SKM-1 (cell line): ENCODE data around the gene FOXP2.
"Not testable (repeated sequence)": the region's sequence is repeated elsewhere in the genome, so short reads cannot be mapped to it uniquely, and the experiment has no call there.

ENCODE experiments used
- DNase-seq: peaks from one replicate; lab custom pipeline; 2025; ENCODE audit not compliant: unreplicated experiment; lab: John Stamatoyannopoulos, UW

Gene FOXP2

DNA sequence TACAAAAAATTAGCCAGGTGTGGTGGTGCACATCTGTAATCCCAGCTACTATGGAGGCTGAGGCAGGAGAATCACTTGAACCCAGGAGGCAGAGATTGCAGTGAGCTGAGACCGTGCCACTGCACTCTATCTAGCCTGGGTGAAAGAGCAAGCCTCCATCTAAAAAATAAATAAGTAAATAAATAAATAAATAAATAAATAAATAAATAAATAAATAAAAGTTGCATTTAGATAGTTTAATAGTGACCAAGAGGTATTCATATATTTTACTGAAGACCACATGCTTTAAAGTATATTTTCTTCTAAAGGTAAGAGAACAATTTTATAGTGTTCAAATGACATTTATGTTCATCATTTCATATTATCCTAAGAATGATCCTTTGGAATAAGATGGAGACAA is 82.9 kb downstream of the FOXP2 start:
- not testable (repeated sequence) for DNase-seq

DNA sequence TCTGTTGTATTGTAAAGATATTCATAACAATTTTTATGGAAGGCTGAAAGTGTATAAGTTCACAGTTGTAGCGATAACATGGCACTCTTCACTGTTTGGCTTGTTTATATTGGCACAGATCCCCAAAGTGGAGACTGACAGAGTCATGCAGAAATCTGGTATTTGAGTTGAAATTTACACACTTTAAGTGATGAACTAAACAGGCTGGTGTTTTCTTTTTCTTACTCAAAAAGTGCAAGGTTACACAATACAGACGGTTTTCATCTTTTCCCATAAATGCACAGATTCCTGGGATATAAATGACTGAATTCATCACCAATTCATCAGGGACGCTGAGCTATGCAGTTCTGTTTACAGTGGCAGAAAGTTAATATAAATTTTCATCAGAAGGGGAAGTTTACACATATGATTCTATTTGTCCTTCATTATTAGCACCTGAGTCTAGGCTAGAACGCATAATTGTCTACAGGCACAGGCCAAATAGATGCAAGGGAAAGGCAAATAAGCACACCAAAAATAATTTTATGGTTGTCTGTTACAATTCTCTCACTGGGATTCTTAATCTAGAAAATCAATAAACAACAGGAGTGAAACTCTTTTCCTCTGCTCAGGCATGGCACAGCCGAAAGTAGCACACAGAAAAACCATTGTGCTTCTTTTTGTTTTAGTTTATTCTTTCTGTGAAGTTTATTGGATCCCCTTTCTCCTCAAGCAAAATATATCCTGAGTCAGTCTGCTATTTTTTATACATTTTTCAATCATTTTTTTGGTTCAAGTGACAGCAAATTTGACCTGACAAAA is 88.0 kb downstream of the FOXP2 start:
- no peak for DNase-seq

DNA sequence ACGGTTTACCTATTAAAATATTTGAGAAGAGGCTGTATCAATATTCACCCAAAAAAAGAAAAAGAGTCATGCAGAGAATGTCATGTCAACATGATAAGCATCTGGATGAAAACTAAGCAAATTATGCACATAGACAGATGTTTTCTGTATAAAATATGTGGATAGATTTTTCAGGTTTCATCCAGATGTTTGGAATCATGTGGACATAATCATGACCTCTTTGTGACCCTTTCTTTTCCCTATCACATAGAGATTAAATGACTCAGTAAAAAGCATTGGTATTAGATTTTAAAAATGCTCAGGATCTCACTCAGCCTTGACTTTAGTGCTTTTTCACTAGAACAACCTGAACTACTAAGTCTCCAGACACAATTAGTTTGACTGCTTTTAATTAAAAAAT is 90.0 kb downstream of the FOXP2 start:
- no peak for DNase-seq

DNA sequence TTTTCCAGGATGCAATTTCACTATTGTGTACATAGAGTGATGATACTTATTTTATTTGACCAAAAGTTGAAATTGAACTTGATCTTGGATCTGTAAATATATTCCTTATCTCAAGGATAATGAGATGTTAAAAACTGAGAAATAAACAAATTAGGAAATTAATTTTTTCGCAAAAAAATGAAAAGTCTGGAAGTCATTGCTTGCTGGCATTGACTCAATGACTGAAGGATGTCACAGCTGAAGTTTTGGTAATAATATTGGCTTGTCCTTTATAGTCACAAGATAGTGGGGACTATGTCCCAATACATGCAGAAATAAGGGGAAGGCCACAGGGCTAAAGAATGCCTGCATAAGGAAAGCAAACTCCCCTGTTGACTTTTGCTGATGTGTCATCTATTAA is 92.8 kb downstream of the FOXP2 start:
- no peak for DNase-seq

DNA sequence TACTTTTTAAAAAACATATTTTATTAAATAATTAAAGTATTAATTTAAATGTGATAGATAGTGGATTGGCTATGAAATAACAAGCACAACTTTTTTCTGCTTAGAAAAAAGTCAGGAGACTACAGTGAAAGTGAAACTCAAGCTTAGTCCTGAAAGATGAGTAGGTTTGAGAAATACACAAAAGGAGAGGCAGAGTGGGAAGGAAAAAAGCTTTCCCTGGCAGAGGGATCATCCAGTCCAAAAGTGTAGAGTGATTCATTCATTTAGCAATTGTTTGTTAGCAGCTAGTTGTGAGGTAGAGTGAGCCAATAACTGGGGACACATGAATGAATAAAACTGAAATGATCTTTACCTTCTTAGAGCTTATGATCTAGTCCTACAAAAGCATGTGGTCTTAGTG is 93.5 kb downstream of the FOXP2 start:
- no peak for DNase-seq

DNA sequence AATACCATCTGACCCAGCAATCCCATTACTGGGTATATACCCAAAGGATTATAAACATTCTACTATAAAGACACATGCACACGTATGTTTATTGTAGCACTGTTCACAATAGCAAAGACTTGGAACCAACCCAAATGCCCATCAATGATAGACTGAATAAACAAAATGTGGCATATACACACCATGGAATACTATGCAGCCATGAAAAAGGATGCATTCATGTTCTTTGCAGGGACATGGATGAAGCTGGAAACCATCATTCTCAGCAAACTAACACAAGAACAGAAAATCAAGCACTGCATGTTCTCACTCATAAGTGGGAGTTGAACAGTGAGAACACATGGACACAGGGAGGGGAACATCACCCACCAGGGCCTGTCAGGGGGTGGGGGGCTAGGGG is 96.2 kb downstream of the FOXP2 start:
- DNase-seq = not testable (repeated sequence)

DNA sequence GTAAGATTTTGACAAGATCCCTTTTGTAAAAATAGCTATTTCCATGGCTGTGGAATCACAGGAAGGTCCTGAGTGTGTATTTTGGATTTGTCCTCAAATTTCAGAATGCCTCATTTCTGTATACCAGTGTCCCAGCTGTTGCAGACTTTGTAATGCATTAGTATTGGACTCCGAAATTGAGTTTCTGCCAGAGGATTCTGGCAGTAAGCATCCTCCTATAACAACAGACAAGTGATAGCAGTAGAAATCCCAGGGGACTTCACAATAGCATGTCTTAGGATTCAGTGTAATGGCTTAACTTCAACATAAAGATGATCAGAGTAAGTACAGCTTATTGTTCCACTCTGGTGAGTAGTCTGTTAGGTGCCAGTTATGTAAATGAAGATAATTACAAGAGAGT is 104.6 kb downstream of the FOXP2 start:
- no peak for DNase-seq

DNA sequence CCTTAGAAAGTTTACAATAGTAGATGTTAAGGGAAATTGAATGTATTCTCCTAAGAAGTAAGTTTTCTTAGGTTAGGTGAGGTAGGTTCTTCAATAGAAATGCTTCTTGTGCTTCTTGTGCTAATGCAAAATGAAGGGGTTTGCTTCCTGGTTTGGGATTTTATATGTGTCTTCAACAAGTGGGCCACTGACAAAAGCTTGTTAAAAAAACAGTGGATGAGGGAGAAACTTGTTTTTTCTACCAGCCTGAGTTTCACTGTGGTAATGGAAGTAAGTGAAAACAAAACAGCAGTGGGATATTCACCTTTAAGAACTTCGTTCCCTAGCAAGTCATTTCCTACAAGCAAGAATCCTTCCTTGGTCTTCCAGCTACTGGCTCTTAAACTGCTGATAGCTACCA is 107.5 kb downstream of the FOXP2 start:
- DNase-seq = no peak

DNA sequence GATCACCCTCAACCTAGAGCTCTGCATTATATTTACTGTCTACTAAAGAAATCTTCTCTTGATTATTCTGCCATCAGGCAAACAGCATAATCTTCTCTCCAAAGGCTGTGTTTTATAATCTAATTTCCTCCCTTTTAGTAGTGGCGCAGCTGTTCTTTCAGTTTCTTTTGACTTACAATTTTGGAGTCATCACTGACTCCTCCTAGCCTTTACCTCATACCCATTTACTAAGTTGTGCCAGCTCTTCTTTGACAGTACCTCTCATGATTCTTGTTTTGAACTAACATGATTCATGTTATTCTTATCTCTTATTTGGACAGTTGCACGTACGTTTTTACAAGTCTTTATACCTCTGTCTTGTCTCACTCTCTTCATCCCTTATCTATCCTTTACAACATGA is 113.0 kb downstream of the FOXP2 start:
- DNase-seq = no peak

DNA sequence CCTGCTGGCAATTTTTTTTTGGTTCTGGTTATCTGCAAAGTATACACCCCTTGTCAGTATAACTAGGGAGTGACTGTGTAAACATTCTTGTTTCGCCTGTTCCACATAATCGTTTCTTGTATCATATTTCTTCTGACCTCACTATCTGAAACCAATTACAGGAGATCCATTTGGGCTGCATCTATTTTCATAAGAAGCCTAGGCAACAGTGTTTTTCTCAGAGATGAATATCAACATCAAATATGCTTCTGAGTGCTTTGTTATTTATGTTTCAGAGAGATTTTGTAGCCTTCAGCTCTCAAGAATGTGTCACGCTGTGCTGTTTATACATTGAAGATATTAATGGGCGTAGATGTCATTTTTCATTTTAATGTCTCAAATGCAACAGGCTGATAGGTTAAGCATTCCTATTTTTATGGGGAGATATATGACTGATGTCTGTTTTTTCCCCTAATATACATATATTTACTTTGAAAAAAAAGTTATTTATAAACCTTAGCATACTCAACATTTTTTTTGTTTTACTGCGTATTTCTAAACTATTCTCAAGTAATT is 115.5 kb downstream of the FOXP2 start:
- DNase-seq = no peak

DNA sequence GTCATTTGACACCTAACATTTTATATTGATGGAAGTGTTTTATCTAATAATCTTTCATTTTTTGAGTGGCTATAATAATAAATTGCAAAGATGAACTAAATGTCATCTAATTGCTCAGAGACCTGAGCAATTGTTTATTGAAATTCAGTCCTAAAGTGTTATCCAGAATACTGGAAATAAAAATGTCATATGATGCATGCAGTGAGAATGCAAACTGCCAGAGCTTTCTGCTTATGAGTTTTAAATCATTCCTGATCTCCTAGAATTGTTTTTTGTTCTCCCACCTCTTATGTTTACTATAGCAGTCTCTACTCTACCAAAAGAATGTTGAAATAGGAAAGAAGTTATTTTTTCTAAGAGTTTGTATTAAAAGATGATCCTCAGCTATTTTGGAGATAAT is 116.7 kb downstream of the FOXP2 start:
- no peak for DNase-seq

DNA sequence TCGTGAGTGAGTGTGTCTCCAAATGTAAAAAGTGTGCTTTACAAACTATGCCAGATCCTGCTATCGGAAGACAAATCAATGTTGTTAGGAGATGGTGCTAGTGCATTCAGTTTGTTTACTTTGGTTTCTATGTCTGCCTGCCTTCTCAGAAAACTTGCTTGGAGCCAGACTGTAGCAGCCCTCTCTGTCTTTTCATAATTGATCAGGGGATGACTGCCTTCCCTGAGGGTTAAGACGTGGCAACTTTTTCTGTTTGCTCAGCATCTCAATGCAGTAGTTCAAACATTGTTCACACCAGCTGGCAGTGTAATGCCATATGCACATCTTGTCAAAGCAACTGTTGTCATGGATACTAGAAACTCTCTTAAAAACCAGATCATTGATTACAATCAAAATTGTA is 118.5 kb downstream of the FOXP2 start:
- DNase-seq = no peak

DNA sequence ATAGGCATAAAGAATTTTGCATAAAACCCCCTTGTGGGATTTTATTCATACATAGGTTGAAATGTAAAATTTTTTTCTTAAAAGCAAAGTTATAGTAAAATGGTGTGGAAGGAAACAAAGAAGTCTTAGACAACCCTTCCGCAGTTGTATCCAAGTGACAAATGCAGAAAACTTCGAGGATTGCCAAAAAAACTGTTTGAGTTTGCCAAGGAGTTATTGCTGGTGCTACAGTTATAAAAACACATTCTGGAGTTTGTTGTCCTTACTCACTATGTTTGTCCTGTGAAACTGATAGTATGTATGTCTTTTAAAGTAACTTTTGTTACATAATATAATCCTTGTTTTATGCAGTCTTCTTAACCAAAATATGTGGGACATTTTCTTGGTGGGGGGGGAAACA is 120.3 kb downstream of the FOXP2 start:
- DNase-seq = no peak

DNA sequence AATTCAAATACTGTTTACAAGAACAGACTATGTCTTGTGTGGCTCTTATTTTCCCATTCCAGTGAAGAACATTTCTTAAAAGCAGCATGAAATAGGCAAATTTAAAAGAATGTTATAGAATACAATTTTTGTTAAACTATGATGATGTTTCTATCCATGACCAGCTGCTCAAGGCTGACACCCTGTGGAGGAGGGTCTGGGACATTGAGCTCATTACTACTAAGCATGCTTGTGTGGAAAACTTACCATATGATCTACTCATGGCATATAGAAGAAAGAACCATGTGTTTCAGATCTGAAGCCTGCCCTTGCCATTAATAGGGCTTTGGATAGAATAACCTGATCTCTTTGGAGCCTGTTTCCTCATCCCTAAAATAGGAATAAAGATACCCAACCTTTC is 125.0 kb downstream of the FOXP2 start:
- DNase-seq = no peak

DNA sequence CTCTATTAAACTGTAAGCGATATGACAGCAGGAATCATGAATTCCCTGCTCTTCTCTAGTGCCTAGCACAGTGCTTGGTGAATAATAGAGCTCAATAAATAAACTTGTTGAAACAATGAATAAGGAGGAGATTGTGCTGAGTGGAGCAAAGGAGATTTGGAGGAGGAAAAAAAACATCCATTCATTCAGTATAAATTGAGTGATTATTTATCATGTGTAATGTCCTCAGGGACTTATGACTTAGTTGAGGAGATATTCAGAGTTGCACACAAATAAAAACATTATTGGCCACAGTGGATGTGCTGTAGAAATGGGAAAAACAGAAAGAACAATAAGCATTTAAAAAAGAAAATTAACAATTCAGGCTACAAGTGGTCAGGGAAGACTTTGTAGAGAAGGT is 125.7 kb downstream of the FOXP2 start:
- no peak for DNase-seq

DNA sequence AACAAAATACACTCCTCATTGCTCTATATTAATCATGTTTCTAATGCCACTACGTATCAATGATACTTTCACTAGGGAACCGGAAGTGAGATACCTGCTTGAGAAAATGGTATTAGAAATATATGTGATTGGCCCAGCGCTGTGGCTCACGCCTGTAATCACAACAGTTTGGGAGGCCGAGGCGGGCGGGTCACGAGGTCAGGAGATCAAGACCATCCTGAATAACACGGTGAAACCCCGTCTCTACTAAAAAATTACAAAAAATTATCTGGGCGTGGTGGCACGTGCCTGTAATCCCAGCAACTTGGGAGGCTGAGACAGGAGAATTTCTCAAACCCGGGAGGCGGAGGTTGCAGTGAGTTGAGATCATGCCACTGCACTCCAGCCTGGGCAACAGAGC is 132.7 kb downstream of the FOXP2 start:
- not testable (repeated sequence) for DNase-seq

DNA sequence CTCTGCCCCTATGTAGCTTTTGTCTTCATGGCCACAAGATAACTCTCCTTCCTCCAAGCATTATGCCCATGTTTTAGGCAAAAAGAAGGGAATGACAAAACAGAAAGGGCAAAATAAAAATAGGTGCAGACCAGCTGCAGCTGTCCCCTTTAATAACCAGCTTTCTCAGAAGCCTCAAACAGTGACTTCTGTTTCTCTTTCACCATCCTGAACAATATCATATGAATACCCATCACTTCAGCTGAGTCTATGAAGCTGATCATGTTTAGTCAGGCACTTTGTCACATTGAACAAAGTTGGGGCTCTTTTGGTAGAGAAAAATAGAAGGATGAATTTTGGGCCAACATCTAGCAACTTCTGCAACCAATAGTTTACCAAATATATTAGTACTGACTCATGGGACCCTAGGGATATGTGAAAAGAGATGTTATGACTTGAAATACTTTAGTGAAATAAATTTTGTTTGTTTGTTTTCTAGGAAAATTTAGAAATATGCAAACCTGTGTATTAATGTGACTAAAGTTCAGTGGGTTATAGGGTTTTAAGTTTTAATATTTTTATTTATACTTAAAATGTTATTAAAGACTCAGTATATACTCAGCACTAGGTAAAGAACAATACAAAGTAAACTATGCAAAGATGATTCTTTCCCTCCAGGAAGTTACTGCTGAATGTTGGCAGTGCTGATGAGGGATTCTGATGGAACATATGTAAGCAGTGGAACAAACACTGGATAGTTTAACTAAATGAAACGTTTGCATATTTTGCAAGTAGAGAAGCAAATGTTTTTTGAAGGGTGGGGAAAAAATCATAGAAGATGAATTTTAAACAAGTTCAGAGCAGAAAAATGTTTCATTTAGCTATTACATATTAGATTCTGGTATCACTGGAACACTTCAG is 133.7 kb downstream of the FOXP2 start:
- DNase-seq = no peak

DNA sequence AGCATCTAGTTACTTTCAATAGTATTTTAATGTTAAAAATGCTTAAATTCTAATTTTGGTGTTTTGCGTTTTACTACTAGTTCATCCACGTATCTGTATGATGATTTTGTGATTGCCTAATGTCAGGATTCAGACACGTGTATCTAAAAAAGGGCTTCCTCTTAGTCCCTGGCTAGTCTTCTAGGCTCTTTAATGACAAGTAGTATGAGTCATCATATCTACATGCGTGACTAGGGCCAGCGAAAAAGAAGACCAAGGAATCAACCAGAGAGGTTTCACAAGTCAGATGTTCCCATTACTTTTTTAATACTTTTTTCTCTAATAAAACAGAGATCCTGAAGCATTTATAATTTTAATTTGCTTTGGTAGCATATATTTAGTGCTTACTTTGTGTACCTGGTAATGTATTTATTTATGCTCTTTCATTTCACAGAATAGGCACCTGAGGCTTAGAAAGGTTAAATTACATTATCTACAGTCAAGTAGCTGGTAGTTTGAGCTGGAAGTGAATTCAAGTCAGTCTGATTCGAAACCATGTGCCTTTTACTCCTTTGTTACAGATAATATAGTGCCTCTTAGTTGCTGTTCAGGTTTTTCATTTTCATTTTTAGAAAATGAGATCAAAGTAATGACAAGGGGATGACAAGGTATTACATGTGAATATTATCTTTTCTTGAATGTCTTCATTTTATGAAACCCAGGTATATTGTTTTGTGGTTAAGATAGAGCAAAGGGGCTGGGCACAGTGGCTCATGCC is 140.3 kb downstream of the FOXP2 start:
- DNase-seq = peak; percentile 66

DNA sequence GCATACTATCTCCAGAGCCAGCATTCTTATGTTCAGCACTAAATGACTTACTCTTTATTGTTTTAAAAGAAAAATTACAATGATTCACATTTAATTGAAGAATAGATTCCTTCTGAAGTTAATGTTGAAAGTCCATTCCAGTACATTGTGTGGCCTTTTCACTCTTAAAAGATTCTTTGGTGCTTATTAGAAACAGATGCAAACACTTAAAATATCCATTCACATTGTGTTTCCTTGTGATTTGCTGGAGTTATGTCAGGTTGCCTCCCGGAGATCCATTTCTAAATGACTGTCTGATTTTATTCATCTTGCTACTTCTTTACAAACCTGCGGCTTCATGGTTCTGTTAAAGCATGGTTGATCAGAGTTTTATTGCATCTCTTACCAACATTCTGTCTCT is 152.8 kb downstream of the FOXP2 start:
- no peak for DNase-seq

DNA sequence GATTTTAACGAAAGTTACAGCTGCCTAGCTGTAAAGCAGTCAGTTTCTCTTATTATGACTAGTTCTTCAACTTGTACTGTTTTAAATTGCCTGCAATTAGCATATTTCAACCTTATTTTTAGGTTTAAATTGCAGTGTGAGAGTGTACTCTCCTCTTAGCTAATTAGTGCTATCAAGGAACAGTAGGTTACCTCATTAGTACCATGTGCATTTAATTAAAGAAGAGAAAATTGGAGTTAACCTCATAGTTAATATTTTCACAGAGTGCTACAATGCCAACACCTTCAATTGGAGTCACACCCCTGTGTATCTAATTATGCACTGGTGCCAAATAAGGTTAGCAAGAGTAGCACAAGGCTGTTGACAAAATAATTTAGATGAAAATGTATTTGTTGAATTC is 154.6 kb downstream of the FOXP2 start:
- DNase-seq = no peak

DNA sequence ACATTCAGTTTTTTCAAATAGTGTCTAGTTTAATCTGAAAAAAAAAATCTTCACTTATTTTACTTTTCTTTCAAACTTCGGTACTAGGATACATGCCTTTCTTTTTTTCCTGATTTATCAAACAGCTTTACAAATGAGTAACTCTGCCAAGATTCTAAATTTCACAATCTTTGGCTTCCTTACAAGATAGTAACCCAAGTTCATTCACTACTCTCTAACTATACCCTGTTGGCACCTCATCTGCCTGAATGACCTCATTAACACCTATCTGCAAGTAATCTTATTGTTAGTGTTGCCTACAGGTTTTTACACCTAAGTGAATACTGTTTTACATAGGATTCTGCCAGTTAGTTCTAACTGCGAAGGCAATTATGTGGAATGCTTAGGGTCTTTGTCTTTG is 159.8 kb downstream of the FOXP2 start:
- no peak for DNase-seq
